Stomach (tissue), 4 donors: ENCODE results near the gene RABGAP1L.

Source experiments
- POLR2A ChIP-seq, 4 donors: fragments of 450-650 bp; IDR thresholded peaks; one replicate each; pipeline ENCODE4 v1.6.1; 2016; ENCODE audit warnings: antibody characterized with exemption in 4 of 4, control low read depth in 2 of 4, mild to moderate bottlenecking in 1 of 4, moderate library complexity in 1 of 4
- TF ChIP-seq, protein P1 (sequence below), 7 experiments: fragments of 450-650 bp in 4 of 7; fragments of 200-600 bp in 3 of 7; sonication (generic) in 3 of 7; IDR thresholded peaks; one replicate each; pipeline ENCODE4 v1.5.1; 2016 to 2019; ENCODE audit warnings: antibody characterized with exemption in 7 of 7, control low read depth in 2 of 7, mild to moderate bottlenecking in 1 of 7

DNA sequence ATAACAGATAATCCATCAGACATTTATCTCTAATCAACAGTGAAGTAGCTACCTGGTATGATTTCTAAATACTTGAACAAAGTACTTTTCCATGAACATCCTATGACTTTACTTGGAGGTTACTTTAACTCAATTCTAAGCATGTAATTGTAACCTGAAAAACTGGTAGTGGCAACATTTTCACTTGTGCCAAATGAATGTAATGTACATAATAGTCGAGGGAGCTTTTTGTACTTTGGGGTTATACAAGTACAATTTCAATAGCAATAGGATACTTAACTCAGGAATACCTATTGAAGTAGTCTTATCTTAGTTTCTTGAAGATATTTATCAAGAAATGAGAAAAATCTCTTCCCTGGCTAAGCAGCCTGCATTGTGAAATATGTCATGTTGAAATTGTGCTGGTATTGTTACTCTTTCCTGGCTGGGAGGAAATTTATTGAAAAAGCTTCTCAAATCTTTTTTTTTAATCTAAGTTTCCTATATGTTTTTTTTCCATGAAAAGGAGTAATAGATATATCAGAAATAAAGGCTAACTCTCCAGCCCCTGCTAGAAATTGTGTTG, 806.8 kb downstream of the RABGAP1L start:
- no peak for TF ChIP-seq POLR2A (IDR thresholded peaks at IDR 0.05)
- TF ChIP-seq, protein P1, sequence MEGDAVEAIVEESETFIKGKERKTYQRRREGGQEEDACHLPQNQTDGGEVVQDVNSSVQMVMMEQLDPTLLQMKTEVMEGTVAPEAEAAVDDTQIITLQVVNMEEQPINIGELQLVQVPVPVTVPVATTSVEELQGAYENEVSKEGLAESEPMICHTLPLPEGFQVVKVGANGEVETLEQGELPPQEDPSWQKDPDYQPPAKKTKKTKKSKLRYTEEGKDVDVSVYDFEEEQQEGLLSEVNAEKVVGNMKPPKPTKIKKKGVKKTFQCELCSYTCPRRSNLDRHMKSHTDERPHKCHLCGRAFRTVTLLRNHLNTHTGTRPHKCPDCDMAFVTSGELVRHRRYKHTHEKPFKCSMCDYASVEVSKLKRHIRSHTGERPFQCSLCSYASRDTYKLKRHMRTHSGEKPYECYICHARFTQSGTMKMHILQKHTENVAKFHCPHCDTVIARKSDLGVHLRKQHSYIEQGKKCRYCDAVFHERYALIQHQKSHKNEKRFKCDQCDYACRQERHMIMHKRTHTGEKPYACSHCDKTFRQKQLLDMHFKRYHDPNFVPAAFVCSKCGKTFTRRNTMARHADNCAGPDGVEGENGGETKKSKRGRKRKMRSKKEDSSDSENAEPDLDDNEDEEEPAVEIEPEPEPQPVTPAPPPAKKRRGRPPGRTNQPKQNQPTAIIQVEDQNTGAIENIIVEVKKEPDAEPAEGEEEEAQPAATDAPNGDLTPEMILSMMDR (IDR thresholded peaks at IDR 0.05) = no peak
